Transverse colon (tissue), 4 donors: ENCODE data around the gene ZNF724. TPM values are rescaled to one million over a fixed set of nuclear protein-coding genes. Genes with fewer than 3 reads are reported as not detected.

Source experiments
- DNase-seq: peaks from one replicate; pipeline ENCODE4 v3.0.0-alpha.2; 2019
- H3K27ac ChIP-seq, 4 donors: fragments of 200-600 bp; sonication (generic); 2 replicates each; pipeline ENCODE4 v1.5.1; 2016 to 2018; ENCODE audit warnings: inconsistent platforms in 4 of 4
- H3K27me3 ChIP-seq: fragments of 200-600 bp; sonication (generic); 2 replicates; pipeline ENCODE4 v1.5.1; 2017; ENCODE audit warnings: inconsistent platforms
- H3K36me3 ChIP-seq, 4 donors: fragments of 200-600 bp; sonication (generic); 2 replicates each; pipeline ENCODE4 v1.5.1; 2017 to 2019; ENCODE audit warnings: inconsistent platforms in 4 of 4
- H3K4me1 ChIP-seq, 4 donors: fragments of 200-600 bp; sonication (generic); 2 replicates each; pipeline ENCODE4 v1.5.1; 2017 to 2020; ENCODE audit warnings: inconsistent platforms in 4 of 4
- H3K4me3 ChIP-seq, 4 donors: fragments of 200-600 bp; sonication (generic); 1 replicate in 1 of 4; 2 replicates in 3 of 4; pipeline versions ENCODE4 v1.5.1 to v1.6.1; 2017 to 2019; ENCODE audit warnings: inconsistent platforms in 4 of 4
- H3K9me3 ChIP-seq, 2 donors: fragments of 200-600 bp; sonication (generic); 2 replicates each; pipeline ENCODE4 v1.5.1; 2017 to 2019; ENCODE audit warnings: inconsistent platforms in 2 of 2
- EP300 ChIP-seq: sonication (generic); formaldehyde crosslinking; IDR thresholded peaks from one replicate; pipeline ENCODE4 v1.6.1; 2017; ENCODE audit warnings: antibody characterized with exemption, low read depth
- POLR2A ChIP-seq: fragments of 450-650 bp; IDR thresholded peaks from one replicate; pipeline ENCODE4 v1.6.1; 2016; ENCODE audit warnings: antibody characterized with exemption, mild to moderate bottlenecking, moderate library complexity
- POLR2AphosphoS5 ChIP-seq, 3 donors: sonication (generic); formaldehyde crosslinking; IDR thresholded peaks; one replicate each; pipeline ENCODE4 v1.6.1; 2016; ENCODE audit warnings: antibody characterized with exemption in 3 of 3
- WGBS, 2 donors: methylation state at CpG; one replicate each; pipeline ENCODE4 v1.1.5; 2018; ENCODE audit warnings: low coverage in 1 of 2; 5-methylcytosine and 5-hydroxymethylcytosine counted together
- in situ Hi-C, 4 donors: fragments of 200-750 bp; cut with MboI; loops; one replicate each; pipeline versions ENCODE4 v1.15.0 to v1.15.1; 2017; ENCODE audit warnings: low sequenced_read_pairs in 3 of 4, low pct_ligation_motif_present in 1 of 4, low pct_unique_long_range_greater_than_20kb in 1 of 4
- intact Hi-C: fragments of 100-400 bp; cut with DNase I; formaldehyde crosslinking; loops from one replicate; pipeline ENCODE4 v1.15.1; 2023; ENCODE audit warnings: low total_unique reads
- total RNA-seq, 4 donors: library from RNA; depleted of rRNA; stranded (reverse); fragments of >200 nt; gene quantifications; one replicate each; pipeline ENCODE4 v1.1.0, GENCODE V29; 2016
- TF ChIP-seq, protein P1 (sequence below), 5 experiments: fragments of 200-600 bp in 3 of 5; fragments of 450-650 bp in 2 of 5; sonication (generic) in 3 of 5; IDR thresholded peaks; 1 replicate in 2 of 5; 2 replicates in 3 of 5; pipeline ENCODE4 v1.5.1; 2016 to 2017; ENCODE audit warnings: antibody characterized with exemption in 5 of 5, inconsistent platforms in 3 of 5, mild to moderate bottlenecking in 2 of 5, moderate library complexity in 1 of 5

ZNF724 gene
- total RNA-seq, 4 donors from 2014 or later, result 1.8 to 4.9 (median 3.6) TPM

DNA sequence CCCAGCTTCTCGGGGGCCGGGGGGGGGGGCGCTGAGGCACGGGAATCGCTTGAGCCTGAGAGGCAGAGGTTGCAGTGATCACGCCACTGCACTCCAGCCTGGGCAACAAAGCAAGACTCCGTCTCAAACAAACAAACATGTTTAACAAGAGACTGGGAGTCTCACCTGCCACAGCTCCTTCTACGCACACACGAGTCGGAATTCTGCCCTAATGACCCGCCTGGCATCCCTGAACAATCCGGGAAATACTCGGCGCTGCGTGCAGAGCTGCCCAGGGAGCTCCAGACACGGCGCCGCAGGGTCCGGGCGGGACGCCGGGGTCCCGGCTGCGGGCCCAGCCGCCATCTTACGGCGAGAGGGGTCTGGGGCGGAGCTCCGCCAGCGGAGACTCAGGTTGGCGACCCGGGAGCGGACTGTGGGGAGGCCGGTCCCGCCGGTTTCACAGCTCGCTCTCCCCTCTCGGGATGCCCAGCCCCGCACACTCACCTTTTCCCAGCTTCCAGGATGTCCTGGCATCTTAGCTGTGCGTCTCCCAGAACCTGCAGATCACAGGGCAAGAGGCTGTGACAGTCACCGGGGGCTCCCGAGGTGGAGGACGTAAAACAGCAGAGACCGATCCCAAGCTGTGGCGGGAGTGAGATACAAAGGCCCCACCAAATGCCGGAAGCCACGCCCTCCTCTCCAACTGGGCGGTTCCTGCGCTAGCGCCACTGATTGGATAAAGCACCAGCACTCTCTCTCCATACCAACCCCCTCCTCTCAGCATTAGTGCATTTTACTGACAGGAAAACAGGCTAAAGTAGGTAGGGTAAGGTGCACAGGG, 23.6 kb upstream of the ZNF724 start:
- intact Hi-C loops (no loop called here), in situ Hi-C loops (no loop called here)
- TF ChIP-seq POLR2AphosphoS5 (IDR thresholded peaks at IDR 0.05) (peak; percentile 90 to 93 (median 90)), POLR2A (peak; percentile 87), EP300 (no peak)
- Histone ChIP-seq H3K9me3 (no peaks in the 10 kb centered on the region), H3K36me3 (peaks cover 0 to 6% (median 0%) of the 10 kb centered on the region in 4 donors), H3K4me3 (peak overlapping the region; percentile 74 to 97 (median 86)), H3K4me1 (peaks cover 0 to 14% (median 10%) of the 10 kb centered on the region in 4 donors), H3K27me3 (no peaks in the 10 kb centered on the region), H3K27ac (peak overlapping the region; percentile 88 to 93 (median 91))
- 3% methylated on average over 18 of the region's 50 CpGs; no CpG with 5 or more reads in 1 of the 2 donors for WGBS, 2 donors
- peak; percentile 96 for DNase-seq

DNA sequence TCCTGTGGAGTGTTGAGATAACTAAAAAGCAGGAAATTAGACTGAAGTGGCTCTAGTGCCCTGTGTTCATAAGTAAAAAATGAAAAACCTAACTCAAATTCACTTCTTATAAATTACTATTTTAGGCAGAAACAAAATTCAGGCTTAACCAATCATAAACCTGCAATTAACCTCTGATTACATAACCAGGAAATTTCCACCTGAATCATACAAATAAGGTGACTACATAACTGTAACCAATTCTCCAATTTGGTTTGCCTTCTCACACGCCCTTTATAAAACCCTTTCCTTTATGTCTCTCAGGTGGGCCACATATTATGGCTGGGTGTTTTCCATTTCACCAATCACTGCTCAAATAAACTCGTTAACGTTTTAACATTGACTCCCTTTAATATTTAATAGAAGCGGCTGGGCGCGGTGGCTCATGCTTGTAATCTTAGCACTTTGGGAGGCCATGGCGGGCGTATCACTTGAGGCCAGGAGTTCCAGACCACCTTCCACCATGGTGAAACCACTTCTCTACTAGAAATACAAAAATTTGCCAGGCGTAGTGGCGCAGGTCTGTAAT, 22.9 kb upstream of the ZNF724 start:
- 1 to 5% methylated on average over 5 to 10 of the region's 10 CpGs for WGBS, 2 donors
- Histone ChIP-seq H3K27me3 (no peaks in the 10 kb centered on the region), H3K4me1 (peaks cover 0 to 13% (median 7%) of the 10 kb centered on the region in 4 donors), H3K27ac (peak overlapping the region; percentile 88 to 93 (median 91)), H3K36me3 (peaks cover 0 to 9% (median 0%) of the 10 kb centered on the region in 4 donors), H3K4me3 (peak overlapping the region; percentile 74 to 97 (median 86)), H3K9me3 (no peaks in the 10 kb centered on the region)
- TF ChIP-seq, protein P1, sequence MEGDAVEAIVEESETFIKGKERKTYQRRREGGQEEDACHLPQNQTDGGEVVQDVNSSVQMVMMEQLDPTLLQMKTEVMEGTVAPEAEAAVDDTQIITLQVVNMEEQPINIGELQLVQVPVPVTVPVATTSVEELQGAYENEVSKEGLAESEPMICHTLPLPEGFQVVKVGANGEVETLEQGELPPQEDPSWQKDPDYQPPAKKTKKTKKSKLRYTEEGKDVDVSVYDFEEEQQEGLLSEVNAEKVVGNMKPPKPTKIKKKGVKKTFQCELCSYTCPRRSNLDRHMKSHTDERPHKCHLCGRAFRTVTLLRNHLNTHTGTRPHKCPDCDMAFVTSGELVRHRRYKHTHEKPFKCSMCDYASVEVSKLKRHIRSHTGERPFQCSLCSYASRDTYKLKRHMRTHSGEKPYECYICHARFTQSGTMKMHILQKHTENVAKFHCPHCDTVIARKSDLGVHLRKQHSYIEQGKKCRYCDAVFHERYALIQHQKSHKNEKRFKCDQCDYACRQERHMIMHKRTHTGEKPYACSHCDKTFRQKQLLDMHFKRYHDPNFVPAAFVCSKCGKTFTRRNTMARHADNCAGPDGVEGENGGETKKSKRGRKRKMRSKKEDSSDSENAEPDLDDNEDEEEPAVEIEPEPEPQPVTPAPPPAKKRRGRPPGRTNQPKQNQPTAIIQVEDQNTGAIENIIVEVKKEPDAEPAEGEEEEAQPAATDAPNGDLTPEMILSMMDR (IDR thresholded peaks at IDR 0.05), result no peak
- TF ChIP-seq POLR2A, result no peak
- TF ChIP-seq EP300, result no peak
- no peak for TF ChIP-seq POLR2AphosphoS5 (IDR thresholded peaks at IDR 0.05)
- in situ Hi-C loops, result no loop called here
- intact Hi-C loops, result no loop called here
- DNase-seq, result peak; percentile 21

DNA sequence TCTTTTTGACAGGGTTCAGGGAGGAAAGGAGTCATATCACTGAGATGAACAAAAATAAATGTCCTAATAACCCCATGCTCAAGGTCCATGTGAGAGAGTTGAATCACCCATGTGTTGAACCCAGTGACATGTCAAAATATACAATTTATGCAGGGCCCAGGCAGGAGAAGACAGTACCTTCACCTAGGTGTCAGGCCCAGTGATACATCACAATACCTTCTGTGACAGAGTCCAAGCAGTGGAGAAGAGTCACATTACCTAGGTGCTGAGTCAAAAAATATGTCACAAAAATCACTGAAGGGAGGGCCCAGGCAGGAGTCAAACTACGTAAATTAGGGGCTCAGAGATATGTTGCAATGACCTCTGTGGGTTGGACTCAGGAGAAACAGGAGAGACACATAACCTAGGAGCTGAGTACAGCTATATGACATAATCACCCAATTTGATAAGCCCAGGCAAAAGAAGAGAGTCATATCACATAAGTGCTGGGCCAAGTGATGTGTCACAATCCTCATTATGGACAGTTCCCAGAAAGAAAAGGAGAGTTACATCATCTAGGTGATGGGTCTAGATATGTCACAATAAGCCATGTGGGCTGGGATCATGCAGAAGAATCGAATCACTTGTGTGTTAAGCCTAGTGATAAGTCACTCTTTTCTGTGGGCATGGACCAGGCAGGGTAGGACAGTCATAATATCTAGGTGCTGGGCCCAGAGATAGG, 13.8 kb upstream of the ZNF724 start:
- in situ Hi-C loops (no loop called here), intact Hi-C loops (no loop called here)
- 60 to 85% methylated on average over 1 to 2 of the region's 2 CpGs for WGBS, 2 donors
- DNase-seq, result no peak
- TF ChIP-seq POLR2A, result no peak
- TF ChIP-seq, protein P1 (IDR thresholded peaks at IDR 0.05), result no peak
- no peak for TF ChIP-seq EP300
- no peak for TF ChIP-seq POLR2AphosphoS5 (IDR thresholded peaks at IDR 0.05)
- no peaks in the 10 kb centered on the region for H3K9me3 ChIP-seq
- no peak overlapping the region for H3K4me3 ChIP-seq
- no peak overlapping the region for H3K27ac ChIP-seq
- H3K36me3 ChIP-seq, result peaks cover 0 to 23% (median 5%) of the 10 kb centered on the region in 4 donors
- no peaks in the 10 kb centered on the region for H3K27me3 ChIP-seq
- H3K4me1 ChIP-seq, result no peaks in the 10 kb centered on the region

DNA sequence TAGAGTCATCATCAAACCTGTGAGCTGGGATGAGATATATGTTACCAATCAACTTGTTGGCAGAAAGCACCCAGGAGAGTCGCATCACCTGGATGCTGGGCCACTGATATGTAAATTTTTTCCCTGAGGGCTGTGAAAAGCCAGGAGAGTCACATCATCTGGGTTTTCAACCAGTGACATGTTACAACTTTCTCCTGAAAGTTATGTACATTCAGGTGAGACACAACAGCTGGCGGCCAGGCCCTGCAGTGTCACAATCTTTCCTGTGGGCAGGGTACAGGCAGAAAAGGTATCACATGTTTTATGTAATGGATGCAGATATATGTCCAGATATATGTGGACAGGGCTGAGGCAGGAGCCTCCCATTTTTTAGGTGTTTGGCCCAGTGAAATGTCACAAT, 13.2 kb upstream of the ZNF724 start:
- no peak overlapping the region for H3K27ac ChIP-seq
- intact Hi-C loops (no loop called here), in situ Hi-C loops (no loop called here)
- H3K9me3 ChIP-seq, result no peaks in the 10 kb centered on the region
- 54% methylated on average over 2 of the region's 2 CpGs; no CpG with 5 or more reads in 1 of the 2 donors for WGBS, 2 donors
- H3K4me3 ChIP-seq, result no peak overlapping the region
- TF ChIP-seq POLR2AphosphoS5 (IDR thresholded peaks at IDR 0.05) (no peak), EP300 (no peak)
- TF ChIP-seq, protein P1 (IDR thresholded peaks at IDR 0.05), result no peak
- no peaks in the 10 kb centered on the region for H3K4me1 ChIP-seq
- H3K27me3 ChIP-seq, result no peaks in the 10 kb centered on the region
- peaks cover 0 to 22% (median 5%) of the 10 kb centered on the region in 4 donors for H3K36me3 ChIP-seq
- no peak for DNase-seq
